Renal cortex interstitium (tissue), 15 donors: ENCODE measurements around the gene TPRA1. TPM values are rescaled to one million over a fixed set of nuclear protein-coding genes. Genes with fewer than 3 reads are reported as not detected.

ENCODE experiments used
- DNase-seq, 11 donors: peaks; one replicate each; pipeline ENCODE4 v3.0.0-alpha.2; 2013; ENCODE audit warnings: low read depth in 9 of 11, low spot score in 4 of 11; ENCODE audit errors: extremely low read depth in 1 of 11
- long read RNA-seq, 16 experiments: transcript quantifications; one replicate each; lab custom pipeline, GENCODE V29; 2026
- polyA plus RNA-seq, 3 donors: library from polyadenylated mRNA; unstranded; fragments of 120-200 nt; gene quantifications; one replicate each; pipeline ENCODE4 v1.2.1, GENCODE V29; 2013; ENCODE audit not compliant: insufficient read length in 3 of 3

Gene TPRA1
- polyA plus RNA-seq, result 10 to 100 TPM; 31.3 to 38.2 (median 36.8) TPM
- long read RNA-seq, donor 1, transcript TPRA1-202 (11 exons, 1,933 nt), result major isoform, 11 of 16 reads
- long read RNA-seq, donor 1, partial matches to known transcripts, result 5 of 16 reads
- long read RNA-seq, donor 1, other reads (novel, unspliced or antisense), result 0 of 16 reads
- long read RNA-seq, donor 2, transcript TPRA1-202 (11 exons, 1,933 nt), result major isoform, 7 of 7 reads
- long read RNA-seq, donor 2, partial matches to known transcripts, result 0 of 7 reads
- long read RNA-seq, donor 2, other reads (novel, unspliced or antisense), result 0 of 7 reads
- long read RNA-seq, donor 3, transcript TPRA1-202 (11 exons, 1,933 nt), result major isoform, 13 of 29 reads
- long read RNA-seq, donor 3, partial matches to known transcripts, result 15 of 29 reads
- long read RNA-seq, donor 3, other reads (novel, unspliced or antisense), result 0 of 29 reads
- long read RNA-seq, donor 4, partial matches to known transcripts, result 5 of 9 reads
- long read RNA-seq, donor 4, other reads (novel, unspliced or antisense), result 0 of 9 reads
- long read RNA-seq, donor 5, result 0 reads
- long read RNA-seq, donor 6, transcript TPRA1-202 (11 exons, 1,933 nt), result major isoform, 8 of 8 reads
- long read RNA-seq, donor 6, partial matches to known transcripts, result 0 of 8 reads
- long read RNA-seq, donor 6, other reads (novel, unspliced or antisense), result 0 of 8 reads
- long read RNA-seq, donor 7, transcript TPRA1-202 (11 exons, 1,933 nt), result major isoform, 12 of 12 reads
- long read RNA-seq, donor 7, partial matches to known transcripts, result 0 of 12 reads
- long read RNA-seq, donor 7, other reads (novel, unspliced or antisense), result 0 of 12 reads
- long read RNA-seq, donor 8, transcript TPRA1-202 (11 exons, 1,933 nt), result major isoform, 20 of 81 reads
- long read RNA-seq, donor 8, partial matches to known transcripts, result 47 of 81 reads
- long read RNA-seq, donor 8, other reads (novel, unspliced or antisense), result 11 of 81 reads
- long read RNA-seq, donor 9, transcript TPRA1-202 (11 exons, 1,933 nt), result major isoform, 11 of 89 reads
- long read RNA-seq, donor 9, partial matches to known transcripts, result 77 of 89 reads
- long read RNA-seq, donor 9, other reads (novel, unspliced or antisense), result 0 of 89 reads
- long read RNA-seq, donor 10, transcript TPRA1-202 (11 exons, 1,933 nt), result major isoform, 11 of 18 reads
- long read RNA-seq, donor 10, partial matches to known transcripts, result 5 of 18 reads
- long read RNA-seq, donor 10, other reads (novel, unspliced or antisense), result 0 of 18 reads
- long read RNA-seq, donor 11, partial matches to known transcripts, result 0 of 3 reads
- long read RNA-seq, donor 11, other reads (novel, unspliced or antisense), result 0 of 3 reads
- long read RNA-seq, donor 12, partial matches to known transcripts, result 46 of 51 reads
- long read RNA-seq, donor 12, other reads (novel, unspliced or antisense), result 0 of 51 reads
- long read RNA-seq, donor 13, transcript TPRA1-202 (11 exons, 1,933 nt), result major isoform, 22 of 23 reads
- long read RNA-seq, donor 13, partial matches to known transcripts, result 0 of 23 reads
- long read RNA-seq, donor 13, other reads (novel, unspliced or antisense), result 0 of 23 reads
- long read RNA-seq, donor 14, transcript TPRA1-202 (11 exons, 1,933 nt), result major isoform, 11 of 12 reads
- long read RNA-seq, donor 14, partial matches to known transcripts, result 0 of 12 reads
- long read RNA-seq, donor 14, other reads (novel, unspliced or antisense), result 0 of 12 reads
- long read RNA-seq, donor 15, partial matches to known transcripts, result 0 of 5 reads
- long read RNA-seq, donor 15, other reads (novel, unspliced or antisense), result 0 of 5 reads
- long read RNA-seq, donor 16, transcript TPRA1-202 (11 exons, 1,933 nt), result major isoform, 28 of 227 reads
- long read RNA-seq, donor 16, partial matches to known transcripts, result 127 of 227 reads
- long read RNA-seq, donor 16, other reads (novel, unspliced or antisense), result 65 of 227 reads

GRCh38 chr3:127590593-127591465, at the start of gene TPRA1:
TPRA1 (minus strand) TSS chr3:127590733; CDS start chr3:127580146, 10,587 bp downstream.
- DNase-seq, result peak; percentile 85 to 97 (median 92)

GRCh38 chr3:127640042-127640355, 49.5 kb upstream of the TPRA1 start:
- no peak for DNase-seq

DNA sequence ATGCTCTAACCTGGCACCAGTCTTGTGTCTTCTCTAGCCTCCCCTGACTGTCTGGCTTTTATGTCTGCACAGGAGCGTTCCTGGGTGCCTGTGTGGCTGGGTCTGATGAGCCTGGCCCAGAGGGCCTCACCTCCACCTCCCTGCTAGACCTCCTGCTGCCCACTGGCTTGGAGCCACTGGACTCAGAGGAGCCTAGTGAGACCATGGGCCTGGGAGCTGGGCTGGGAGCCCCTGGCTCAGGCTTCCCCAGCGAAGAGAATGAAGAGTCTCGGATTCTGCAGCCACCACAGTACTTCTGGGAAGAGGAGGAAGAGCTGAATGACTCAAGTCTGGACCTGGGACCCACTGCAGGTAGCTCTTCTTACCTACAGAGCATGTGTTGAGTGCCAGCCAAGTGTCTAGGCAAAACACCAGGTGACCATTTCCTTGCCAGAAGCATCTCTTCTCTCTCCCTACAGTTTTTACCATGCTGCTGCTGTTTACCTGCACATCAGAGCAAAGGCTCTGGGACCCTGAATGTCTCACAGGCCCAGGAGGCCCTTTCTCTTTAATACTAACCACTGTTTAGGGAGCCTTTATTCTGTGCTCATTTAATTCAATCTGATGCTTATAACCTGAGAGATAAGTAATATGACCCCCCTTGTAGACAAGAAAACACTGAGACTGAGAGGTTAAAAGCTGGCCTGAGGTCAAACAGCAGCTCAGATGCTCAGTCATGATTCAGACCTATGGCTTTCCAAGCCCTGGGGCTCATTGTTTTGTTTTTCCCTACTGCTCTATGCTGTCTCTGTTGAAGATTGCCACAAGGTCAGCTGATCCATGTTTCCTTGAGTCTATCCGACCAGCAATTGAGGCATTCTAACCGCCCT, 48.9 kb upstream of the TPRA1 start:
- DNase-seq, result no peak

DNA sequence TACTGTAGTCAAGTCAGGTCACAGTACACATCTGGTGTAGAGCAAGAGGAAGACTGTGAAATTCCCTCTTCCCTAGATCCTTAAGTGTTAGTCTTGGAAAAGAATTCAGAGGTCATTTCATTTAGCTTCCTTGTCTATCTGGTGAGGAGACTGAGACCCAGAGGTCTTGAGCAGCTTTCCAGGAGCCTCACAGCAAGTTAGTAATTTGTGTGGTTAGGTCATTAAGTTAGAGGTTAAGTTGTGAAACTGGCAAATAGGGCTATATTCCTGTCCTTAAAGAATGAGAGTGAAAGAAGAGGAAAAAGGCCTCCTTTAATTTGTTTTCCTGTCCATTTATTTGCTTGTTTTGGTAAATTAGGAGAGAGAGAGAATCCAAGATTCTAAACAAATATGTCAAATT, 47.4 kb upstream of the TPRA1 start:
- DNase-seq, result no peak

DNA sequence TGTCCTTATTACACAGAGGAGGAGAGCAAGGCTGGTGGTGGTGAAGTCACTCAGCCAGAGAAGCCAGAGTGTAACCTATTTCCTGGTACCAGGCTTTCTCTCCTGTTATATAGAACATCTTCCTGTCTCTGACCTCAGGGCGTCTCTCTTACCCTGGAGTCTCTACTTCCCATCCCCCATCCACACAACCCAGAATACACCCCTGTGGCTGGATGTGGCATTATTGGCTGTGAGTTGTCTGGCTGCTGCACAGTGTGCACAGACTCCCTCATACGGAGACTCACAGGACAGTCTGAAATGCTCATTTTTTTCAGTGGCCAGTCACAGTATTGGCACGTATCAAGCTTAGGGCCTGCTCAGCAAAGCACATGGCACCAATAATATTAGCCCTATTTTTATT, 47.0 kb upstream of the TPRA1 start:
- DNase-seq, result no peak

GRCh38 chr3:127634653-127635052, 44.1 kb upstream of the TPRA1 start:
- no peak for DNase-seq

DNA sequence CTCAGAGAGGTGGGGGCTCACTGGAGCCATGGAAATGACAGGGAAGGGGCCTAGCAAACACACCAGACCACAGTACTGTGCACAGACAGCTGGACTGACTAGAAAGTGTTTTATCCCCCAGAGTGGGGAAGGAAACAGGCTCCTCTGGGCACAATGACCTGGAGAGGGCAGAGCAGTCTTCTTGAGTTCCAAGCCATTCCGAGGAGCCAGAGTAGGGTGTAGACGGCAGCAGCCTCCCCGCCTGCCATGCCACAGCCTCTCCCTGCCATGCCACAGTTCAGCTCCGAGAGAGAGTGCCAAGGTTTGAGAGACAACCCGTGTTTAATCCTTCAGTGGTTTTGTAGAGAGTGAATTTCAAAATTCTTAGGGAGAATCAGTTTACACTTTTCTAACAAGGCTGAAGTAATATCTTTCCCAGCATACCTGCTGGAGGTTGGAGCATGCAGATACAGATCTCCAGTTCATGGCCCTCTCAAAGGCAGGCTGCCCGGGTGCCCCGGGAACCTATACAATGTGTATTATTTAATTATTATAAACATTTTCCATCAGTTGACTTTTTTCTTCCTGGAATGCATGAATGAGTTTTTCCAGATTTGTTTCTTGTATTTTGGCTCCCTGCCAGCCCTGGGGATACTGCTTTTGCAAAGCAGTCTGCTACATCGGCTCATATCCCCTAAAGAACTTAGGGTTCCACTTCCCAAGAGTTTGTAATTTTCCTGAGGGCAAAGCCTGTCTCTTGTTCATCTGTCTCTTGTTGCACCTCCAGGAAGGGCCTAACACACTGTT, 41.7 kb upstream of the TPRA1 start:
- DNase-seq, result no peak

DNA sequence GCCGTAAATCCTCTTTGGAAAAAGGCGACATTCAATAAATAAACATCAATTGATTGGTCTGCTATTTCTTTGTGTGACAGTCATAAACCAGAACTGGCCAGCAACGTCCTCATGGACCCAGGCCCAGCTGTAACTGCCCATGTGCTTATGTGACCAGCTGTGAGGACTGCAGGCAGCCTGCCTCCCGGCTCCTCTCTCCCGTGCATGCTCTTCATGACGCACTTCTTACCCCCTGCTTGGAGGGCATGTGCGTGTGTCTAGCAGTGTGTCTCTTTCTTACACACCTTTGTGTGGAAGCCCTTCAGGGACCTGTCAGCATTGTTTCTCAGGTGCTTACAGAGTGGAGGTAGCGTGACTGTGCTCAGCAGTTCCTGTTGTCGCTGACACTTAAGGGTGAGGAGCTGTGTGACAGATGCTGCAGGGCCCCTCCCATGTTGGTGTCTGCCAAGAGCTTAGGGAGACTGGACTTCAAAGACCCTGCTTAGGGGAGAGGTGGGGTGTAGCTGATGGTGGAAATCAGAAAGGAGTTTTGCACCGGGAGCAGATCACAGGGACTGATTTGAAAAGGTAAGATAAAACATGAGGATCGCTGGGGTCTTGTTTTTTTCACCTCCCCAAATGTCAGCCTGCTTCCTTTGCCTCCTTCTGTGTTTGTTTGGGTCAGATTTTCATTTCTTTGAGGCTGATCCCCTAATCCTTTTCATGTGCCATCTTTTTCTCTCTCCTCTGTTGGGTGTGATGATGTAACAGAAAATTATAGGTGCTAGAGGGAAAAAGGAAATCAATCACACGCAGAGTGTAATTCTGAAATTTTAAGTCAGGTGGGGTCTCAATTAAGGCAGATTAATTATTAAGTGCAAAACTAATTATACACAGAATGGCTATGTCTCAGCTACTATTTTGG, 40.5 kb upstream of the TPRA1 start:
- DNase-seq, result no peak

DNA sequence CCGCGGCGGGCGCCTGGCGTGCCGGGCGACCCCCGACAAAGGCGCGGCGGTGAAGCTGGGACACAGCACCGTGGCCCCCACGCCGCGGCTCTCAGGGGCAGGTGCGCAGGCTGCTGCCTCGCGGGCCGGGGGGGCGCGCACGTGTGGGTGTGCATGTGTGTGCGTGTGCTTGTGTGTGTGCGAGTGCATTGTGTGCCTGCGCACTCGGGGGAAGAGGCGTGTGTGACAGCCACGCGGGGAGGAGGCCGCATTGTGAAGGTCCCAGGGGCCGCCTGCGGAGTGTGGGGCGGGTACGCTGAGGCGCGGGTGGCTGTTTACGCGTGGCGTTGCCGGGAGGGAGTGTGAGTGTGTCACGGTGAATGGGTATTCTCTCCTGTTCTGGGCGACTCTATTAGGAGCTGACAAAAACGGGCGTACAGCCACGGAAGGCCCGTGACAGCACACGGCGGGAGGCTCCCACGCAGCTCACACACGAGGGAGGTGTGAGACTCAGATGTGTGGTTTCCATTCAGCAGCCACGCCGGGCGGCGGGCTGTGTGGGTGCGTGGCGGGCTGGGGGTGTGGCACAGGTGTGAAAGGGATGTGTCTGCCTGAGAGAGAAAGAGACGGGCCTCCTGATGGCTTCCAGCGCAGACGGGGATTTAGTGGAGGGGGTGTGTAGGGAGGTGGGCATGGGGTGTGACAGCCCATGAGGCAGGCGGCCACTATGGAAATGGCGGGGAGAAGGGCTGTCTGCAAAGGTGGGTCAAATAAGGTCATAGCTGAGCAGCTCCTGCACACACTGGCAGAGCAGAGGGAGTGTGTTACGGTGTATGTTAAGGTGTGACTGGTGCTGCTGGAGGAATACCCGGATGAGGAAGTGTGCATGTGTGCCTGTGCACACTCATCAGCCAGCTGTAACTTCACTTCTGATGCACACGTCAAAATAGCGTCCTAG, 39.2 kb upstream of the TPRA1 start:
- no peak for DNase-seq

GRCh38 chr3:127628788-127629466, 38.4 kb upstream of the TPRA1 start, which contains the start of gene PODXL2:
PODXL2 (plus strand) TSS chr3:127629185; CDS start chr3:127629220, 35 bp downstream.
- peak in 6 of 11 donors; percentile 38 to 60 (median 56) for DNase-seq

DNA sequence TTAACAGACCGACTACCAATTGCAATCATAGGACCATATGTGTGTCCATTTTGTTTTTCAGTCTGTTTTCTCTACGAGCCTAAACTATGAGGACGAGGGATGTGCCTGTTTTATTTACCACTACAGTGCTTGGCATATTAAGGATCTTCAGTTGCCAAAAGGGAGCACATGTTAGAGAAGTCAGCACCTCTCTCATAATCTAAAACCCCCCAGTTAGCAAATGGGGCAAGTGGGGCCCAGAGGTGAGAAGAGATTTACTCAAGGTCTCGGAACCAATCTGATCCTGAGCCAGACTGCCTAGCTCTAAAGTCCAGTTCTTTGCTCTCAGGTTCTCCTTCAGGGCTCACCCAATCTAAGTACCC, 37.9 kb upstream of the TPRA1 start:
- DNase-seq, result no peak

DNA sequence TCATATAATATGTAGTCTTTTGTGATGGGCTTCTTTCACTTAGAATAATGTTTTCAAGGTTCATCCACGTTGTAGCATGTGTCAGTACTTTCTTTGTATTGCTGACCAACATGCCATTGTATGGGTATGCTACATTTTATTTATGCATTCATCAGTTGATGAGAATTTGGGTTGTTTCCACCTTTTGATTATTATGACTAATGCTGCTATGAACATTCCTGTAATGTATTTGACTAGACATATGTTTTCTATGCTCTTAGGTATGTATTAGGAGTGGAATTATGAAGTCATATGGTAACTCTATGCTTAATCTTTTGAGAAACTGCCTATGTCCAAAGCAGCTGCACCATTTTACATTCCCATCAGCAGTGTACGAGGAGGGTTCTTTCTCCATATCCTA, 35.3 kb upstream of the TPRA1 start:
- no peak for DNase-seq

DNA sequence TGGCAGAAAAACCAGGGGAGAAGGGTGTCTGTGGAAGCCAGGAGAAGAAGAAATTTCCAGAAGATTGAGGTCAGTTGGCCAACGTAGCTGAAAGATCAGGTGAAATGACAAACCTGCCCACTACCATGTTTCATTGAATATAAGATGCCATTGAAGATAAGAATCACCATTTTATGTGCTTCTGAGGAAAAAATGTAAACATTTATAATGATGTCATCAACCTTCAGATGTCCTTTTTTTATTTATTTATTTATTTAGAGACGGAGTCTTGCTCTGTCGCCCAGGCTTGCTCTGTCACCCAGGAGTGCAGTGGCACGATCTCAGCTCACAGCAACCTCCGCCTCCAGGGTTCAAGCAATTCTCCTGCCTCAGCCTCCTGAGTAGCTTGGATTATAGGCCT, 33.5 kb upstream of the TPRA1 start:
- no peak for DNase-seq
